Naive B cell (primary cell): Measurements from ENCODE around the gene SORCS2. TPM values are rescaled to one million over a fixed set of nuclear protein-coding genes. Genes with fewer than 3 reads are reported as not detected.

Experiments used
- ATAC-seq, 2 donors: fragments of 150-1000 bp; cut with Tn5 transposase; 2 replicates each; pipeline ENCODE4 v1.10.0; 2021; ENCODE audit warnings: low read depth in 2 of 2, mild to moderate bottlenecking in 2 of 2, moderate library complexity in 2 of 2
- DNase-seq: peaks from one replicate; pipeline ENCODE4 v3.0.0; 2022
- H3K27ac Mint-ChIP-seq, 6 donors: one replicate each; pipeline ENCODE4 v1.8.0; 2020 to 2022; ENCODE audit warnings: mild to moderate bottlenecking in 6 of 6, mixed read lengths in 6 of 6, moderate library complexity in 5 of 6, inconsistent platforms in 2 of 6
- H3K27me3 Mint-ChIP-seq, 3 donors: one replicate each; pipeline ENCODE4 v1.8.0; 2021 to 2022; ENCODE audit warnings: mixed read lengths in 3 of 3, mild to moderate bottlenecking in 1 of 3
- H3K36me3 Mint-ChIP-seq, 2 donors: one replicate each; pipeline ENCODE4 v1.8.0; 2020 to 2022; ENCODE audit warnings: mixed read lengths in 2 of 2, inconsistent platforms in 1 of 2, mild to moderate bottlenecking in 1 of 2
- H3K4me1 Mint-ChIP-seq, 3 donors: one replicate each; pipeline ENCODE4 v1.8.0; 2020 to 2022; ENCODE audit warnings: mixed read lengths in 3 of 3, inconsistent platforms in 1 of 3, mild to moderate bottlenecking in 1 of 3, moderate library complexity in 1 of 3
- H3K4me3 Mint-ChIP-seq, 8 donors: one replicate each; pipeline ENCODE4 v1.8.0; 2020 to 2022; ENCODE audit warnings: mild to moderate bottlenecking in 8 of 8, mixed read lengths in 8 of 8, moderate library complexity in 8 of 8, inconsistent platforms in 2 of 8
- H3K9me3 Mint-ChIP-seq, 7 donors: one replicate each; pipeline ENCODE4 v1.8.0; 2020 to 2022; ENCODE audit warnings: mixed read lengths in 7 of 7, mild to moderate bottlenecking in 5 of 7, inconsistent platforms in 2 of 7, moderate library complexity in 1 of 7
- polyA plus RNA-seq, 6 donors: library from polyadenylated mRNA; unstranded; fragments of 300-500 nt; fragmentation: Illumina TruSeq; gene quantifications; one replicate each; pipeline ENCODE4 v1.2.3, GENCODE V29; 2021; ENCODE audit warnings: low read depth in 6 of 6

Gene SORCS2
- polyA plus RNA-seq, 6 donors from 2014 or later = not detected

DNA sequence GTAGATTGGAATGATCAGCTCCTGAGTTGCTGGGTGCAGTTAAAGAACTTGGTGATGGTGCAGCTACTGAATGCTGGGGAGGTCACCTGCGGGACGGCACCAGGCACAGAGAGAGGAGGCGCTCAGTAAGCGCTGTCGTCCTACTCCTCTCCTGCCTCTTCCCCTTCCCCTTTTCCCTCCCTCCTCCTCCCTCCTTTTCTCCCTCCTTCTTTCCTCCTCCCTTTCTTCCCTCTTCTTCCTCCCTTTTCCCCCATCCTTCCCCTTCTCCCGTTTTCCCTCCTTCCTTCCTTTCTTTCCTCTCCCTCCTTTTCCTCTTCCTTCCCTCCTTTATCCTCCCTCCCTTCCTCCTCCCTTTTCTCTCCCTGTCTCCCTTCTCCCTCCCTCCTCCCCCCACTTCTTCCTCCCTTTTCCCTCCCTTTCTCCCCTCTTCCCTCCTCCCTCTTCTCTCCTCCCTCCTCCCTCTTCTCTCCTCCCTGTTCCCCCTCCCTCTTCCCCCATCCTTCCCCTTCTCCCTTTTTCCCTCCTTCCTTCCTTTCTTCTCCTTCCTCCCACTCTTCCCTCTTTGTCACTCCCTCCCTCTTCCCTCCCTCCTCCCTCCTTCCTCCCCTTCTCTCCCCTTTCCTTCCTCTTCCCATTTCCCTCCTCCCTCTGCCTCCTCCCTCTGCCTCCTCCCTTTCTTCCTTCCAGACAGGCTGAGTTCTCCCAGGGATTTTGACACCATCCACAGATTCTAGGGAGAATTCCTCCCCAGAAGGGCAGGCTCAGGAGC lies 330.3 kb downstream of the SORCS2 start:
- ATAC-seq (no peak), DNase-seq (no peak)
- Mint-ChIP-seq H3K27me3 (peaks cover 6 to 51% (median 33%) of the 10 kb centered on the region in 3 donors), H3K4me1 (no peaks in the 10 kb centered on the region), H3K36me3 (no peaks in the 10 kb centered on the region), H3K4me3 (no peak overlapping the region), H3K9me3 (peaks cover 0 to 3% (median 0%) of the 10 kb centered on the region in 7 donors), H3K27ac (no peak overlapping the region)

DNA sequence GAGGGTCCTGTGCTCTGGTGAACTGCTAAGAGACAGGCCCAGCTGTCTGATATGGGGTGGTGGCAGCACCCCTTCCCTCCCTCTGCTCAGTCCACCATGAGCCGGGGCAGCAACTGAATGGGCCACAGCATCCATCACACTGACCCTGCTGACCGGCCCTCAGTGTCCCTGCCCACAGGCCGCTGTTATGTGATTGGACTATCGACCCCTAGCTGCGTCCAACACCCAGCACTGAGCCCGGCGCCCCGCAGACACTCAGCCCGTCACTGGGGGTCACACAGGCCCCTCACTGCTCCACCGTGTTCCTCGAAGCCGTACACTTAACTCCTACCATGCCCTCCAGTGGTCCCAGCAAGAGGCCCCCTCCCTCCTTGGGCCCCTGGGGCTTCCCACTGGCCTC lies 331.2 kb downstream of the SORCS2 start:
- ATAC-seq (no peak), DNase-seq (no peak)
- H3K27me3 Mint-ChIP-seq = peaks cover 4 to 56% (median 38%) of the 10 kb centered on the region in 3 donors
- H3K27ac Mint-ChIP-seq = no peak overlapping the region
- no peaks in the 10 kb centered on the region for H3K36me3 Mint-ChIP-seq
- H3K4me3 Mint-ChIP-seq = no peak overlapping the region
- H3K4me1 Mint-ChIP-seq = no peaks in the 10 kb centered on the region
- H3K9me3 Mint-ChIP-seq = peaks cover 0 to 3% (median 0%) of the 10 kb centered on the region in 7 donors

DNA sequence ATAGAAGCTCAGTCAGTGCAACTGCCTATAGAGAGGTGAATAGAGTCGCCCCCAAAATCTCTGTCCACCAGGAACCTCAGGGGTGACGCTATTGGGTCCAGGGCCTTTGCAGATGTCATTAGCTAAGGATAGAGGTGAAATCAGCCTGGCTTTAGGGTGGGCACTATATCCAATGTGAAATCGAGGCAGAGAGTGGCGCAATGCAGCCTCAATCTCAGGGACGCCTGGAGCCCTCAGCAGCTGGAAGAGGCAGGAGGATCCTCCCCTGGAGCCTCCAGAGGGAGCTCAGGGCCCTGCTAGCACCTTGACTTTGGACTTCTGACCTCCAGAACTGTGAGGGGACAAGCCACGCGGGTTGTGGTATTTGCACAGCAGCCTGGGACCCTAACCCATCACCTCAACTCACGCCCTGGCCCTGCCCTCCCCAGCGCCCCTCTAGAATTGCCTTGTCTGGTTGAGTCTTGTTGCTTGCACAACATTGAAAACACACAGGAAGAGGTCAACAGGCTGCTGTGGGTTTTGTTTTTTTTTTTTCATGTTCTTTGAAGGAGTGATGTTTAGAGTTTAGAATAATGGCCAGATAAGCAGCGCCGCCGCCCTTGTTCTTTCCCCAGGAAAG lies 331.8 kb downstream of the SORCS2 start:
- Mint-ChIP-seq H3K27ac (no peak overlapping the region), H3K4me1 (no peaks in the 10 kb centered on the region), H3K27me3 (peaks cover 4 to 60% (median 39%) of the 10 kb centered on the region in 3 donors), H3K36me3 (no peaks in the 10 kb centered on the region), H3K9me3 (peaks cover 0 to 3% (median 0%) of the 10 kb centered on the region in 7 donors), H3K4me3 (no peak overlapping the region)
- ATAC-seq = no peak
- no peak for DNase-seq

DNA sequence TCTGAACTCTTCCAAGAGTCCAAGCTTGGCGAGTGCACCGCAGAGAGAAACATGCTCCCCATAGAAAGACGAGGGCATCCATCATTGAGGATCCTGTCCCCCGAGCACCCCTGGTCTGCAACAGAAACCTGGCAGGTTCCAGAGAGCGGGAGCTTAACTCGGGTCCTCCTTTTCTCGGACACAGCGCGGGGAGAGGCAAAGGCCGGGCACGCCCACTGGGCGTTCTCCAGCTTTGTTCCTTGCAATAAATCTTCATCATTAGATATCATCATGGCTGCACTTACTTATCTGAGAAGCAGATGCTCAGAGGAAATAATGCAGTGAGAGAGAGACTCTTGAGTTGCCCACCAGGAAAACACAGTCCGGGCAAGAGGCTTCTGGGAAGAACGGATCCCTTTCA lies 332.5 kb downstream of the SORCS2 start:
- Mint-ChIP-seq H3K27me3 (peaks cover 4 to 64% (median 44%) of the 10 kb centered on the region in 3 donors), H3K36me3 (no peaks in the 10 kb centered on the region), H3K4me3 (no peak overlapping the region), H3K4me1 (no peaks in the 10 kb centered on the region), H3K9me3 (peaks cover 0 to 3% (median 0%) of the 10 kb centered on the region in 7 donors), H3K27ac (no peak overlapping the region)
- DNase-seq (no peak), ATAC-seq (no peak)

DNA sequence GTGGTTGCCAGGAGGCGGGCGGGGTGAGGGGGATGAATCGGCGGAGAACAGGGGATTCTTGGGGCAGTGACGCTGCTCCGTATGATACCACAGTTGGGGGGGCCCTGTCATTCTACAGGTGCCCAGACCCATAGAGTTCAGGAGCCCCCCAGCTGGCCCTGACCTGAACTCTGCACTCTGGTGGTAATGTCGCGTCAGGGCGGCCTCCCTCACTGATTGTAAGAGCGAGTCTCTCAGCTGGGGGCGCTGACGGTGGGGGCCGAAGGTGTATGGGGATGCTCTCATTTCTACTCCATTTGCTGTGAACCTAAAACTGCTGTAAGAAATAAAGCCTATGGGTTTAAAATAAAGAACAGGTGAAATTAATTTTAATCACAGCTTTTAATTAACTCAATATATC lies 334.2 kb downstream of the SORCS2 start:
- Mint-ChIP-seq H3K4me1 (no peaks in the 10 kb centered on the region), H3K27me3 (peaks cover 4 to 61% (median 44%) of the 10 kb centered on the region in 3 donors), H3K4me3 (no peak overlapping the region), H3K27ac (no peak overlapping the region), H3K36me3 (no peaks in the 10 kb centered on the region), H3K9me3 (peaks cover 0 to 3% (median 0%) of the 10 kb centered on the region in 7 donors)
- DNase-seq (no peak), ATAC-seq (no peak)

DNA sequence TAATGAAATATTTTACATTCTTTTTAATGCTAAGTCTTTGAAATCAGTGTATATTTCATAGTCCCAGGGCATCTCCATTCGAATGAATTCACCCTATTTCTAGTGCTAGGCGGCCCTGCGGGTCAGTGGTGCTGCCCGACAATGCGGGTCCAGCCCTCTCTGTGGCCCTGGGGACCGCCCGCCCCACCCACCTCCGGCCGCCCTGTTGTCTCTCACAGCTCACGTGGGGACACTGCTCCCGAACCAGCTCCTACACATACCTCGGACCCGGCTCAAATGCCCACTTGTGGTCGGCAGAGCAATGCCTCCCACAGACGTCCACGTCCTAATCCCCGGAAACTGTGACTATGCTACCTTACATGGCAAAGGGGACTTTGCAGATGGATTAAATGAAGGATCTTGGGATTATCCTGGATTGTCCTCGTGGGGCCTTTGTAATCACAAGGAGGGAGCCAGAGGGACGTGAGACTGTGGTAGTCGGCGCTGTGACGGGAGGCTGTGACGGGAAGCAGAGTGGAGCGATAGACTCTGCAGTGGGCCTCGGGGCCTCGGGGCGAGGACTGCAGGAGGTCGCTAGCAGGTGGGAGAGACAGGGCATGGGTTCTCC lies 334.7 kb downstream of the SORCS2 start:
- peaks cover 4 to 63% (median 44%) of the 10 kb centered on the region in 3 donors for H3K27me3 Mint-ChIP-seq
- no peak for ATAC-seq
- H3K9me3 Mint-ChIP-seq = peaks cover 0 to 4% (median 0%) of the 10 kb centered on the region in 7 donors
- H3K4me3 Mint-ChIP-seq = no peak overlapping the region
- H3K27ac Mint-ChIP-seq = no peak overlapping the region
- H3K4me1 Mint-ChIP-seq = no peaks in the 10 kb centered on the region
- H3K36me3 Mint-ChIP-seq = no peaks in the 10 kb centered on the region
- DNase-seq = no peak

DNA sequence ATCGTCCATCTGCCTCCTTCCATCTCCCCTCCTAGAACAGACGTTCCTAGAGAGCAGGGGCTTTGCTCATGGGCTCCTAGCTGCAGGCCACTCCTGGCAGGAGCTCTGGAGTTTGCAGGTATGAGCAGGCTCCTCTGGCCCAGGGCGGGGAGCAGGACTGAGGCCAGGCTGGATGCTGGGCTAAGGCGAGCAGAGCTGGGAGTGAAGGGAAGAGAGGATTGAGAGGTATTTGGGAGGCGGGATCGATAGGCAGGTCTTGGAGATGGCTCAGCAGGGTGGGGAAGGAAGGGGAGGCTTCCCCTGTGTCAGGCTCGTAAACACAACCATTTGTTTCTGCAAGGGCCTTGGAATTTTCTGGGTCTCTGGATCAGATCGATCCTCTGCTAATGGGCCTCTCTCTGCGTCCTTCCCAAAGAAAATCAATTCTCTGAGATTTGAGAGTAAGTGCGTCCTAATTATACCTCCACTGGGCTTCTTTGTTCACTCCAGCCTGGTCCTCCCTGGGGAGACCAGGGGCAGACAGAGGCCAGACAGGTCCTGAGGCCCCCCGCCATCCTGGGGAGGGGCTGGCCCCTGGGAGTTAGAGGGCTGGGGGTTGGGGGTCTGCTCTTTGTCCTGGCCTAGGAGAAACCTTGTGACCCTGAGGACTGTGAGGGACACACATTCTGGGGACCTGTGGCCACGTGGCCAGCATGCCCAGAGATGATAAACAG lies 337.2 kb downstream of the SORCS2 start:
- DNase-seq (no peak), ATAC-seq (no peak)
- no peak overlapping the region for H3K27ac Mint-ChIP-seq
- peaks cover 0 to 50% (median 47%) of the 10 kb centered on the region in 3 donors for H3K27me3 Mint-ChIP-seq
- peaks cover 0 to 4% (median 2%) of the 10 kb centered on the region in 7 donors for H3K9me3 Mint-ChIP-seq
- H3K4me3 Mint-ChIP-seq = peak overlapping the region in 1 of 8 donors; percentile 70
- no peaks in the 10 kb centered on the region for H3K4me1 Mint-ChIP-seq
- no peaks in the 10 kb centered on the region for H3K36me3 Mint-ChIP-seq

DNA sequence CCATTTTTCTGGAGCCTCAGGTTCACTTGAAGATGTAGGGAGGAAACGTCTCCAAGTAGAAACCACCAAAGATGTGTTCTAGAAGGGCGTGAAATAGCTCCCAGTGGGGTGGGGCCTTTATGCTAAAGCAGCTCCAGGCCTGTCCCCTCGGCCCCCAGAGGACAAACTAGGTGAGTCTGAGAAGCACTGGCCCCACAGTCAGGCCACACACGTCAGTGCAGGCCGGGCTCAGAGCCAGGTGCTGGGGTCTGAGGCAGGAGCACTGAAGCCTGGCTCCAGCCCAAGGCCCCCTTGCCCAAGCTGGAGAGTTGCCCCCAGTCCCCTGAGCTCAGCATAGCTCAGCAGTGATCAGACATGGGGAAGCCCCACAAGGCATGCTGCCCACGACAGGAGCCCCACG lies 337.7 kb downstream of the SORCS2 start:
- Mint-ChIP-seq H3K27ac (no peak overlapping the region), H3K4me3 (peak overlapping the region in 1 of 8 donors; percentile 70), H3K27me3 (peaks cover 0 to 44% (median 42%) of the 10 kb centered on the region in 3 donors), H3K36me3 (no peaks in the 10 kb centered on the region), H3K9me3 (peaks cover 0 to 4% (median 2%) of the 10 kb centered on the region in 7 donors), H3K4me1 (no peaks in the 10 kb centered on the region)
- ATAC-seq = no peak
- no peak for DNase-seq

DNA sequence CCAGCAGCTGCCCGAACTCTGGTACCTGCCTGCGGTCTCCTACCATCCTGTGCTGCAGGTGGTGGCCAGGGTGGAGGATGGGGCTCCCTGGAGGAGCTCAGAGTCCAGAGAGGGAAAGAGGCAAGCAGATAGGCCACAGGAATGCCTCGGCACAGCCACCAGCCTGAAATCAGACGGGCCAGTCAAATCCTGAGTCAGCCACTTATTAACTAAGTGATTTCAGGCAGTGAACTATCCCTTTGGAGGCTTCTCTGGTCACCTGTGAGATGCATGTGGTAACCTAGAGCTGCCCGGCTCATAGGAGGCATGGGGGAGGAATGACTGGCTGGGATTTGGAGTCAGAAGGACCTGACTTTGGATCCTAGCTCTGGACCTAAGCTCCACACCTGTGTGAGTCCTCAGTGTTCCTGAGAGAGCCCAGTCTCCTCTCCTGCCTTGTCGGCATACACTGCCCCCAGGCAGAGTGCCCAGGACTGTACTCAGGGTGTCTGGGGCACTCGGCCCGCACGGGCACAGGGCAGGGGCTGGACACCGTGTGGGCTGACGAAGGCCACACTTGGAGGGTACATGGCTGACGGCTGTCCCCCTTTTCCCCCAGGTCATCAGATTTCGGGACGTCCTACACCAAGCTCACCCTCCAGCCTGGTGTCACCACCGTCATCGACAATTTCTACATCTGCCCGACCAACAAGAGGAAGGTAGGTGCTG lies 338.7 kb downstream of the SORCS2 start:
- Mint-ChIP-seq H3K4me3 (no peak overlapping the region), H3K9me3 (peaks cover 0 to 4% (median 2%) of the 10 kb centered on the region in 7 donors), H3K27me3 (peaks cover 0 to 34% (median 32%) of the 10 kb centered on the region in 3 donors), H3K36me3 (no peaks in the 10 kb centered on the region), H3K27ac (no peak overlapping the region), H3K4me1 (no peaks in the 10 kb centered on the region)
- ATAC-seq (no peak), DNase-seq (no peak)

DNA sequence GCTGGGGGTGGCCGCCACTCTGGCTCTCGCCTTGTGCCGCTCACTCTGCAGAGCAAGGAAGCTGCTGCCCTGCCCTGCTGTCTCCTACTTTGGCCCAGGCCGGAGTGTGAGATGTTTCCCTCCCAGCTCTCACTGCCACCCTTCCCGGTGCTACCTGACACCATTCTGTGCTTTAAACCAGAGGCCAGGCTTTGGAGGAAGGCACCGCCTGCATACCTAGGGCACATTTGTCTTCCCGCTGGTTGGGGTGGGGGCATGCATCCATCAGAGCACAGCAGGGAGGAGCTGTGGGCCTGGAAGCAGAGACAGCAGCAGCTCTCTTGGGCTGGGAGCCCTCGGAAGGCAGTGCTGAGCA lies 339.3 kb downstream of the SORCS2 start:
- peaks cover 0 to 30% (median 29%) of the 10 kb centered on the region in 3 donors for H3K27me3 Mint-ChIP-seq
- H3K27ac Mint-ChIP-seq = no peak overlapping the region
- H3K4me1 Mint-ChIP-seq = no peaks in the 10 kb centered on the region
- H3K4me3 Mint-ChIP-seq = no peak overlapping the region
- ATAC-seq (no peak), DNase-seq (no peak)
- no peaks in the 10 kb centered on the region for H3K36me3 Mint-ChIP-seq
- peaks cover 0 to 4% (median 2%) of the 10 kb centered on the region in 7 donors for H3K9me3 Mint-ChIP-seq

DNA sequence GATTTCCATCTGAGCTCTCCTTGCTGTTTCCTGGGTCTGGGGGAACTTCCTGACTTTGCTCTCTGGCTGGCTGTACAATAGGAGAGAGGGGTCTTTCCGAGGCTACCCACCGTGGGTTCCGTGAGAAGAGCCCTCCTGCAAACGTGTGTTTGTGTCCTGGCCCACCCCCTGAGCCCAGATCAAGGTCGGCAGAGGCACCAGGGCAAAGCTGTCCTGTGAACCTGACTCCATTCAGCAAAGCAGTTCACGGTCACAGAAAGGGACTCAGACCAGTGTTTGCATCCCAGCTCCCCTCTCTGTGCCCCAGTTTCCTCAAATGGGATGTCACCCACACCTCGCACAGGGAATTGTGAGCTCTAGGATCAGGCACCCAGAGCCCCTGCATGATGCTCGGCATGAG lies 339.7 kb downstream of the SORCS2 start:
- no peaks in the 10 kb centered on the region for H3K36me3 Mint-ChIP-seq

DNA sequence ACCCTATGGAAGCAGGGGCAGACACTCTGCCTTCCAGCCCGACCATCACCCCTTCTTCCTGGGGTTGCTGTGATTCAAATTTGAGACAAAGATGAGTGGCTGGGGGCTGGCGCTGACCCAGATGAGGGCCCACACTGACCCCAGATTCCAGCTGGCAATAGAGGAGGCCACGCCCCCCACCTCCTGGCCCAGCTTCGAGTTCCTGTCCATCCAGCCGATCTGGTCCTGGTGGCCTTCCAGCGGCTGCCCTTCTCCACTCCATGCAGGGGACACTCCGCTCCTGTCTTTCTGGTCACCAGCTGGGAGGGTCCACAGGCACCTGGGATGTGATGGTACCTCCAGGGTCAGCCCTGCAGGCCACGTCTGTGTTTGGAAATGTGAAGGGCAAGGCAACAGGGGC lies 340.9 kb downstream of the SORCS2 start:
- ATAC-seq (no peak), DNase-seq (no peak)
- no peak overlapping the region for H3K27ac Mint-ChIP-seq
- H3K4me3 Mint-ChIP-seq = no peak overlapping the region
- no peaks in the 10 kb centered on the region for H3K36me3 Mint-ChIP-seq
- peaks cover 0 to 18% (median 16%) of the 10 kb centered on the region in 3 donors for H3K27me3 Mint-ChIP-seq
- no peaks in the 10 kb centered on the region for H3K4me1 Mint-ChIP-seq
- peaks cover 0 to 4% (median 2%) of the 10 kb centered on the region in 7 donors for H3K9me3 Mint-ChIP-seq

More for the DNA sequence above, 339.7 kb downstream of the SORCS2 start:
- H3K4me1 Mint-ChIP-seq = no peaks in the 10 kb centered on the region
- peaks cover 0 to 29% (median 27%) of the 10 kb centered on the region in 3 donors for H3K27me3 Mint-ChIP-seq
- H3K4me3 Mint-ChIP-seq = peak overlapping the region in 1 of 8 donors; percentile 72
- no peak for ATAC-seq
- peaks cover 0 to 4% (median 2%) of the 10 kb centered on the region in 7 donors for H3K9me3 Mint-ChIP-seq
- no peak for DNase-seq
- H3K27ac Mint-ChIP-seq = peak overlapping the region in 1 of 6 donors; percentile 83

DNA sequence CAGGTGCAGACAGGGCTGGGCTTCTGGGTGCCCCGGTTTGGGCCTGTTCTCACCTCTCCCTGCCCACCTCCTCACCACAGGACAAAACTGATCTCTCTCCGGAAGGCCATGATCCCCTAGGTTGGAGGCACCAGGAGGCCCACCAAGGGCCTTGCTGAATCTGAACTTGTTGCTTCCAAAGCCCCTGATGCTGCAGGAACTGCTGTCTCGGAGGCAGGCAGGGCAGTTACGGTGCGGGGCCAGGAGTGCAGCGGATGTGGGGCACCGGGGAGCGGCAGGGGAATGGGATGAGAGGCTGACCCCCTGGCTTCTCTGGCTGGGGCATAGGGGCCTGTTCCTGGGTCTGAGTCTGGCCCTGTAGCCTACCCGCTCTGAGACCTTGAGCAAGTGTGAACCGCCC lies 342.8 kb downstream of the SORCS2 start:
- H3K27me3 Mint-ChIP-seq = peaks cover 0 to 10% (median 10%) of the 10 kb centered on the region in 3 donors
- ATAC-seq (no peak), DNase-seq (no peak)
- H3K9me3 Mint-ChIP-seq = peaks cover 0 to 8% (median 3%) of the 10 kb centered on the region in 7 donors
- no peaks in the 10 kb centered on the region for H3K36me3 Mint-ChIP-seq
- H3K4me1 Mint-ChIP-seq = peaks cover 0 to 4% (median 0%) of the 10 kb centered on the region in 3 donors
- H3K27ac Mint-ChIP-seq = peak overlapping the region in 1 of 6 donors; percentile 49
- no peak overlapping the region for H3K4me3 Mint-ChIP-seq
